KMS-11 (cell line): Measurements from ENCODE around the gene ZNF516.

Experiments
- H2AFZ ChIP-seq: fragments of 200-600 bp; sonication (generic); 2 replicates; pipeline ENCODE4 v1.6.1; 2016; ENCODE audit warnings: antibody characterized with exemption, mixed run types, low read depth
- H3K27ac ChIP-seq: fragments of 200-600 bp; sonication (generic); 2 replicates; pipeline ENCODE4 v1.6.1; 2016; ENCODE audit warnings: mild to moderate bottlenecking, mixed run types
- H3K27me3 ChIP-seq: fragments of 200-600 bp; sonication (generic); 2 replicates; pipeline ENCODE4 v1.6.1; 2017; ENCODE audit warnings: mild to moderate bottlenecking, low read depth, mixed run types, moderate library complexity; ENCODE audit not compliant: insufficient read depth
- H3K36me3 ChIP-seq: fragments of 200-600 bp; sonication (generic); 2 replicates; pipeline ENCODE4 v1.6.1; 2017; ENCODE audit warnings: mild to moderate bottlenecking, mixed run types; ENCODE audit not compliant: insufficient read depth
- H3K4me1 ChIP-seq: fragments of 200-600 bp; sonication (generic); 2 replicates; pipeline ENCODE4 v1.6.1; 2016; ENCODE audit warnings: mild to moderate bottlenecking, low read depth, mixed run types; ENCODE audit not compliant: poor library complexity, severe bottlenecking
- H3K4me2 ChIP-seq: fragments of 200-600 bp; sonication (generic); 2 replicates; pipeline ENCODE4 v1.7.0; 2016; ENCODE audit warnings: mild to moderate bottlenecking, mixed run types
- H3K4me3 ChIP-seq: fragments of 200-600 bp; sonication (generic); IDR thresholded peaks from 2 replicates; pipeline ENCODE4 v1.6.1; 2017; ENCODE audit warnings: low read depth, low read length, mixed read lengths; ENCODE audit not compliant: insufficient read depth
- H3K79me2 ChIP-seq: fragments of 200-600 bp; sonication (generic); 2 replicates; pipeline ENCODE4 v1.6.1; 2016; ENCODE audit warnings: low read depth, mixed run types; ENCODE audit not compliant: insufficient read depth
- H3K9ac ChIP-seq: fragments of 200-600 bp; sonication (generic); 2 replicates; pipeline ENCODE4 v1.6.1; 2016; ENCODE audit warnings: mild to moderate bottlenecking, mixed run types
- H4K20me1 ChIP-seq: fragments of 200-600 bp; sonication (generic); 2 replicates; pipeline ENCODE4 v1.6.1; 2016; ENCODE audit warnings: mild to moderate bottlenecking, mixed run types; ENCODE audit not compliant: insufficient read depth
- CTCF ChIP-seq: fragments of 200-600 bp; sonication (generic); conservative IDR thresholded peaks from 2 replicates; pipeline ENCODE4 v1.6.1; 2017; ENCODE audit warnings: low read depth, mild to moderate bottlenecking, antibody characterized with exemption, low read length, moderate library complexity, mixed read lengths

Gene ZNF516

GRCh38 chr18:76503649-76504386 is 8.8 kb upstream of the ZNF516 start:
- no peak for TF ChIP-seq CTCF
- H2AFZ ChIP-seq: no peak overlapping the region
- H3K4me3 ChIP-seq: no peak overlapping the region

GRCh38 chr18:76502551-76502950 is 7.5 kb upstream of the ZNF516 start:
- no peaks in the 10 kb centered on the region for H3K79me2 ChIP-seq
- no peaks in the 10 kb centered on the region for H3K36me3 ChIP-seq
- no peaks in the 10 kb centered on the region for H4K20me1 ChIP-seq
- H3K27ac ChIP-seq: no peak overlapping the region
- no peaks in the 10 kb centered on the region for H3K4me1 ChIP-seq
- H3K9ac ChIP-seq: no peak overlapping the region
- TF ChIP-seq CTCF: no peak
- no peaks in the 10 kb centered on the region for H3K27me3 ChIP-seq
- no peak overlapping the region for H3K4me3 ChIP-seq
- H2AFZ ChIP-seq: no peak overlapping the region
- no peak overlapping the region for H3K4me2 ChIP-seq

More at GRCh38 chr18:76503649-76504386, 8.8 kb upstream of the ZNF516 start:
- H3K27me3 ChIP-seq: no peaks in the 10 kb centered on the region
- H3K36me3 ChIP-seq: no peaks in the 10 kb centered on the region
- no peak overlapping the region for H3K4me2 ChIP-seq
- H3K9ac ChIP-seq: no peak overlapping the region
- H3K27ac ChIP-seq: no peak overlapping the region
- no peaks in the 10 kb centered on the region for H3K79me2 ChIP-seq
- no peaks in the 10 kb centered on the region for H3K4me1 ChIP-seq
- H4K20me1 ChIP-seq: no peaks in the 10 kb centered on the region

- H3K4me3 ChIP-seq: no peak overlapping the region
- H3K4me2 ChIP-seq: no peak overlapping the region
- no peak for TF ChIP-seq CTCF
Observed at GRCh38 chr18:76499637-76500340, 4.7 kb upstream of the ZNF516 start.

GRCh38 chr18:76499021-76499420 is 4.0 kb upstream of the ZNF516 start:
- no peaks in the 10 kb centered on the region for H3K4me1 ChIP-seq
- TF ChIP-seq CTCF: no peak
- H3K79me2 ChIP-seq: peaks cover under 1% of the 10 kb centered on the region; the same call in 1 of the 2 replicates
- no peak overlapping the region for H3K9ac ChIP-seq
- H3K27me3 ChIP-seq: no peaks in the 10 kb centered on the region
- H3K27ac ChIP-seq: no peak overlapping the region
- H2AFZ ChIP-seq: no peak overlapping the region
- no peak overlapping the region for H3K4me3 ChIP-seq
- no peaks in the 10 kb centered on the region for H3K36me3 ChIP-seq
- H4K20me1 ChIP-seq: no peaks in the 10 kb centered on the region
- H3K4me2 ChIP-seq: no peak overlapping the region

More at GRCh38 chr18:76499637-76500340, 4.7 kb upstream of the ZNF516 start:
- Histone ChIP-seq H3K79me2 (no peaks in the 10 kb centered on the region), H4K20me1 (no peaks in the 10 kb centered on the region), H3K27ac (no peak overlapping the region), H3K4me1 (no peaks in the 10 kb centered on the region), H3K27me3 (no peaks in the 10 kb centered on the region), H3K9ac (no peak overlapping the region), H2AFZ (no peak overlapping the region), H3K36me3 (no peaks in the 10 kb centered on the region)
